GM20431 (cell line): ENCODE measurements around the gene KCNMA1.

Experiments
- in situ Hi-C: fragments of 300-500 bp; cut with MseI, MboI; formaldehyde crosslinking; loops from one replicate; pipeline ENCODE4 v1.15.0; 2020; ENCODE audit warnings: low sequenced_read_pairs; ENCODE audit not compliant: unreplicated experiment

The KCNMA1 gene

DNA sequence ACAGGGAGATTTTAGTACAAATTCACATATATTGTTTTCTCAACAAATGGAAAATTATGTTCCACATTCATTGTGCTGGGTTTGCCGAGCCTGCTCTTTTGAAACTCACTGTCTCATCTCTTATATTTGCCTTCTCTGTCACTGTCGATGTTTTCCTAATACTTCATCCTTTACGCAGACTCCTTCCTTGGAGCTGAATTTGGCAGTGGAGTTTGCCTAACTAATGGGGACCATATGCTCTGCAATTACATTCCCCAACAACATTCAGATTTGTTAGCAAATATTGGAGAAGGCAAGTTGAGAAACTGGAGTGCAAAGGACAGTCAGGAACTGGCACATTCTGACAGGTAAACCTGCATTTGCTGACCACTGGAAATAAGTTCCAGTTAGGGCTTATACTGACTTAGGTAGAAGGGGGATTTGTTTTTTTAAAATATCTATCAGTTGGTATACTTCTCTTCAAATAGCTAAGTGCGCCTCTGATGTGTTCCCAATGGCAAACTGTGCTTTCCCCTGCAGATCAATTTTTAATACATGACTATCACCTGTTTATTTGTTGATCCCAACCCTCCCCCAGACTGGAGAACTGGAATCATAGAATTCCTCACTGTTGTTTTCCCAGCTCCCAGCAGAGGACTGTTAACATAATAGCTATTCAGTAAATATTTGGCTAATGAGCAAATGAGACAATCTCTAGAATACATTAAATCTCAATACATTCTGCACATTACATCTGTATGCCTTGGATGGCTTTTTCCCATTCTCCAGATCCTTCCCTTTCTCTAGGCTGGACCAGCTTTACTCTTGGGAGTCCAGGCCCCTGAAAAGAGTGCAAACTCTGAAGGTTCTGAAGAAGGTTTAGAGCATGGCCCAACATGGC, 769.3 kb downstream of the KCNMA1 start:
- in situ Hi-C loops = no loop called here

GRCh38 chr10:76866841-76867586, 770.6 kb downstream of the KCNMA1 start:
- in situ Hi-C loops = no loop called here

GRCh38 chr10:76864922-76865321, 772.7 kb downstream of the KCNMA1 start:
- in situ Hi-C loops = no loop called here

GRCh38 chr10:76858721-76859120, 778.9 kb downstream of the KCNMA1 start:
- in situ Hi-C loops = no loop called here

GRCh38 chr10:76840802-76841201, 796.8 kb downstream of the KCNMA1 start:
- in situ Hi-C loops = no loop called here

DNA sequence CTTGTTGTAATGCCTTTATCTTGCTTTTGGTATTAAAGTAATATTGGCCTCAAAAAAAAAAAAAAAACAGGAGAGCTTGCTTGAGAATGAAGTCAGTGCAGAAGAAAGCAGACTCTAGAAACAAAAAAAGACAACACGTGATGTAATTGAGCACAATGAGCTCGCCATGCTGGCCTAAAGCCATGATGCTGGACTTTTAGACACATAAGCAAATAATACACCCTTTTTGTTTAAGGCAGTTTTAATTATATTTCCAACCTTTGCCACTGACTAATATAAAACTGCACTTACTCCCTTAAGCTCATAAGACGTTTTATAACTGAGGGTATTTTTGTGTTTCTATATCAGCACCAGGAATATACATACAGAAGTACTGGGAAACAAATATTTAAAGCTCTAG, 798.3 kb downstream of the KCNMA1 start:
- in situ Hi-C loops = no loop called here

GRCh38 chr10:76830218-76830617, 807.4 kb downstream of the KCNMA1 start:
- in situ Hi-C loops = no loop called here

DNA sequence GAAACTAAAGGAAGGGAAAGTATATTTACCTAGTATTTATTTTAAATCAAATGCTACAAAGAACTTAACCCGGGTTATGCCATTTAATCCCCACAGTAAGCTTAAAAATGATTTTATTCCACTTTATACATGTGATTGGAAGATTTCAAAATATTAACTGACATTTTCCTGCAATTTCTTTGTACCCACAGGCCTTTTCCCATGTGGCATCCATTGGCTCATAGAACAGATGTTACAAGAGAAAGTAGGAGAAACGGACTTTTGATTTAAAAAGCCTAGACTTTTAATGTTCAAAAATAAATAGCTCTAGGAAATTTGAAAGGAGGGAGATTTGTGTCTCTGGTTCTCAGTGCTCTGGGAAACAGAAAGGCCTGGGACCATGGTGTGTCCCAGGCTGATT, 807.9 kb downstream of the KCNMA1 start:
- in situ Hi-C loops = no loop called here
